ENCODE data around the gene TLE5. TPM values are rescaled to one million over a fixed set of nuclear protein-coding genes. Genes with fewer than 3 reads are reported as not detected.

The TLE5 gene
- total and polyA plus RNA-seq, 2 donors (not counting 3 experiments of a cell fraction or from before 2014, with no cell fraction given), result 393 to 574 TPM

DNA sequence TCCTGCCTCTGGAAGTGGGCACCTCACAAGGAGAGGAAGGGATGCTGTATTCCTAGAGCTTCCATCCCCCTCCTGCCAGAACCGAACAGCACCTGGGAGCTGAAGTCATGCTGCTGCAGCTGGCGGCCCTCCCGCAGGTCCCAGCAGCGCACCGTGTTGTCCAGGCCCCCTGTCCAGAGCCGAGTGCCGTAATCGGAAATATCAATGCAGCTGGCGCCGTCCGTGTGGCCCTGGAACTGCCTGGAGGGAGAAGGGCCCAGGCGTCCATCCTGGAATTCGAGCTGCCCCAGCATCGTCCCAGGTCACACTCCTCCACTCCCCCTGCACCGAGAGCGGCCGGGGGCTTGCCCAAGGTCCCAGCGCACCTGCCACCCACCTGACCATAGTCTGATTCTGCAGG lies 57.0 kb downstream of the TLE5 start:
- Histone ChIP-seq H3K9me3 (replicated peaks; ENCODE audit: control insufficient read depth, insufficient read depth, low read length) (no peaks in the 10 kb centered on the region), H3K4me1 (ENCODE audit: control insufficient read depth, extremely low read depth, insufficient read depth, low read length) (no peaks in the 10 kb centered on the region), H2AFZ (ENCODE audit: low read depth, low read length) (no peak overlapping the region), H3K9me1 (replicated peaks; ENCODE audit: control insufficient read depth, extremely low read depth, insufficient read depth, low read length) (no peaks in the 10 kb centered on the region), H3K79me2 (ENCODE audit: control insufficient read depth, insufficient read depth, low read length) (no peaks in the 10 kb centered on the region), H3K4me3 (replicated peaks in 1 of 3; ENCODE audit: insufficient read depth in 1 of 3, low read depth in 1 of 3, low read length in 3 of 3) (no peak overlapping the region), H3K9ac (replicated peaks; ENCODE audit: extremely low read depth, insufficient read depth, low read length) (no peak overlapping the region), H3K27me3 (ENCODE audit: control insufficient read depth in 2 of 2, insufficient read depth in 2 of 2, low read length in 2 of 2) (no peaks in the 10 kb centered on the region), H3K27ac (ENCODE audit: insufficient read depth, low read depth, low read length) (no peak overlapping the region), H4K20me1 (replicated peaks; ENCODE audit: control insufficient read depth, extremely low read depth, insufficient read depth, low read length) (no peaks in the 10 kb centered on the region), H3K4me2 (ENCODE audit: insufficient read depth, low read length) (no peak overlapping the region), H3K36me3 (ENCODE audit: control insufficient read depth in 2 of 2, extremely low read depth in 1 of 2, insufficient read depth in 2 of 2, low read length in 2 of 2) (peaks cover 0 to 21% of the 10 kb centered on the region in 2 experiments)
- no peak for DNase-seq (ENCODE audit: low read depth, low spot score)
- FAIRE-seq, result no peak
- ChIA-PET CTCF (interaction anchor here (0.8 to 1.6 kb wide), 3 partner anchors 9 to 104 kb away, joined by 3 to 10 read pairs (median 7); no protein-coding TSS in a partner anchor), POLR2A (no interaction called here)
- TF ChIP-seq EZH2 (IDR thresholded peaks at IDR 0.05; ENCODE audit: borderline replicate concordance, low read depth, low read length, severe bottlenecking) (no peak), GATA2 (IDR thresholded peaks at IDR 0.05; ENCODE audit: insufficient read depth, insufficient read length, low read depth, low read length) (no peak), FOS (IDR thresholded peaks at IDR 0.05; ENCODE audit: borderline replicate concordance, insufficient read depth, low read length) (no peak), POLR2AphosphoS5 (IDR thresholded peaks at IDR 0.05; ENCODE audit: insufficient read depth, low read depth, low read length) (no peak), POLR2A (IDR thresholded peaks at IDR 0.05; ENCODE audit: low read depth, low read length) (no peak), MYC (IDR thresholded peaks at IDR 0.05; ENCODE audit: low read depth, low read length) (no peak), JUN (IDR thresholded peaks at IDR 0.05; ENCODE audit: borderline replicate concordance, insufficient read depth, insufficient read length, low read depth) (no peak)
- TF ChIP-seq, protein P1, sequence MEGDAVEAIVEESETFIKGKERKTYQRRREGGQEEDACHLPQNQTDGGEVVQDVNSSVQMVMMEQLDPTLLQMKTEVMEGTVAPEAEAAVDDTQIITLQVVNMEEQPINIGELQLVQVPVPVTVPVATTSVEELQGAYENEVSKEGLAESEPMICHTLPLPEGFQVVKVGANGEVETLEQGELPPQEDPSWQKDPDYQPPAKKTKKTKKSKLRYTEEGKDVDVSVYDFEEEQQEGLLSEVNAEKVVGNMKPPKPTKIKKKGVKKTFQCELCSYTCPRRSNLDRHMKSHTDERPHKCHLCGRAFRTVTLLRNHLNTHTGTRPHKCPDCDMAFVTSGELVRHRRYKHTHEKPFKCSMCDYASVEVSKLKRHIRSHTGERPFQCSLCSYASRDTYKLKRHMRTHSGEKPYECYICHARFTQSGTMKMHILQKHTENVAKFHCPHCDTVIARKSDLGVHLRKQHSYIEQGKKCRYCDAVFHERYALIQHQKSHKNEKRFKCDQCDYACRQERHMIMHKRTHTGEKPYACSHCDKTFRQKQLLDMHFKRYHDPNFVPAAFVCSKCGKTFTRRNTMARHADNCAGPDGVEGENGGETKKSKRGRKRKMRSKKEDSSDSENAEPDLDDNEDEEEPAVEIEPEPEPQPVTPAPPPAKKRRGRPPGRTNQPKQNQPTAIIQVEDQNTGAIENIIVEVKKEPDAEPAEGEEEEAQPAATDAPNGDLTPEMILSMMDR (IDR thresholded peaks at IDR 0.05; ENCODE audit: extremely low read depth in 1 of 2, insufficient read depth in 1 of 2, low read depth in 1 of 2, low read length in 2 of 2), result no peak
- TF ChIP-seq, protein P2, sequence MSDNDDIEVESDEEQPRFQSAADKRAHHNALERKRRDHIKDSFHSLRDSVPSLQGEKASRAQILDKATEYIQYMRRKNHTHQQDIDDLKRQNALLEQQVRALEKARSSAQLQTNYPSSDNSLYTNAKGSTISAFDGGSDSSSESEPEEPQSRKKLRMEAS (IDR thresholded peaks at IDR 0.05; ENCODE audit: insufficient read depth, insufficient read length), result no peak
- BruUV-seq (replicated peaks), result no TSS peak
- dilution Hi-C loops (cut with MboI; ENCODE audit: extremely low pct_ligation_motif_present, low sequenced_read_pairs), result no loop called here
- intact Hi-C loops (cut with micrococcal nuclease), result no loop called here

Data from endothelial cell of umbilical vein (primary cell).